HG03378 (cell line): ENCODE measurements around the gene TBC1D22A.
"Not testable (repeated sequence)": the region's sequence is repeated elsewhere in the genome, so short reads cannot be mapped to it uniquely, and the experiment has no call there.

Source experiments
- ATAC-seq: cut with Tn5 transposase; IDR thresholded peaks from one replicate; pipeline ENCODE4 v1.9.1; 2021; ENCODE audit warnings: mild to moderate bottlenecking, moderate library complexity; ENCODE audit not compliant: unreplicated experiment

Gene TBC1D22A

DNA sequence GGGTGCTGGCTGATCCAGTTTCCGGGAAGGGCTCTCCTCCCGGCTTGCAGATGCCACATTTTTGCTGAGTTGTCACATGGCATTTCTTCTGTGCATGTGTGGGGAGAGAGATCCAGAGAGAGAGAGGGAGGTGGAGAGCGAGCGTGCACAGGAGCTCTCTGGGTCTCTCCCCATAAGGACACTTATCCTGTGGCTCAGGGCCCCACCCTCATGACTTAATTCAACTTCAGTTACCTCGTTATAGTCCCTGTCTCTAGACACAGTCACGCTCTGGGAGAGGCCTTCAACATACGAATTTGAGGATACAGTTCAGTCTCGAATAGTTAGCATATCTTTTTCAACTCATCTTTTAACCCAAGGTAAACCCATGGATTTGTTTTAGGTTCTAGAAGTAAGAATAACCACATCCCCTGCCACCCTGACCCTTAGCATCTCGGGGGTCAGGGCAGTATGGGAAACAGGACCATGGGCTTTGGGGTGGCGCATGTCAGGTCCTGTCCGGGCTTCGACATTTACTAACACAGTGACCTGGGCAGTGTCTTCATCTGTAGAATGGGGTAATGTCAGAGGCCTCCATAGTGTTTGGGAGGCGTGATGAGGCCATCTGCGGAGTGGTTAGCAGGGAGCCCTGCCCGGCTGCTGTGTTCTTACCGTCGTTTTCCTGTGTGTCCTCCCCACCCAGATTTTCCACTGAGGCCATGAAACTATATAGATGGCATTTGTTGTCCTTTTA is 46.9 kb downstream of the TBC1D22A start:
- no peak for ATAC-seq

DNA sequence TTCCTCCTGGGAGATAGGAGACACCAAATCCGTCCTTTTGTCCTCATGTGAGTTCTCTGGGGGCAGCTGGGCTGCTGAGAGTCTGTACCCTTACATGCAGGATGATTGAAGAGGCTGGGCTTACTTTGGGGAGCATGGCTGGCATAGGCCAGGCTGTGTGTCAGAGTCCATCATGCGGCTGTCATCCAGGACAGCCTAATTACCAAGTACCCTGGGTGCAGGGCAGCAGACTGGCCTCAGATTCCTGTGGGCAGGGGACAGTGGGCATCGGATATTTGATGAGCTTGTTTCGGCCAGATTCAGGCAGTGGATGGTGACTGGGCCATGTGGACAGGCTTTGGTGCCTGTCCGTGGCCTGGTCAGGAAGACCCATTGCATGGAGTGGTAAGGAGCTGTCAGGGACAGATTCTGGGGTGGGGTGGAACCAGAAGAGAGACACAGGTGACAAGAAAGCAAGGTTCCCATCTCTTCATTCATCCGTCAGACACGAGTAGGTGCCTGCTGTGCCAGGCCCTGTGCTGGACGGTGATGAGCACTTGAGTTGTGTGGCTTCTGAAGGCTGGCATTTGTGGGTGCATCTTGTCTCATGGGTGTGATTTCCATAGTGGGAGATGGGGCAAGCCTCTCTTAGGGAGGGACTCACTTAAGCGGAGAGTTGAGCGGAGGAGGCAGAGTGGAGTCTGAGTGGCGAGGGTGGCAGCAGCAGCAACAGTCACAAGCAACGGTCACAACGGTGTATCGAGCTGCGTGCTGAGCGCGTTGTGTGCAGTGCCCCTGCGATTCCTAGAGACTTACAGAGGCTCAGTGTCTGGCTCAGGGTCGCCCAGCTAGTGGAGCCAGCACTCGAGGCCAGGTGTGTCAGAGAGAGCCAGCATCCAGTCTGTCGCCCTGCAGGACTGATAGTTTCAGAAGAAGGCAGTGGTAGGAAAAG is 48.7 kb downstream of the TBC1D22A start:
- ATAC-seq = no peak

DNA sequence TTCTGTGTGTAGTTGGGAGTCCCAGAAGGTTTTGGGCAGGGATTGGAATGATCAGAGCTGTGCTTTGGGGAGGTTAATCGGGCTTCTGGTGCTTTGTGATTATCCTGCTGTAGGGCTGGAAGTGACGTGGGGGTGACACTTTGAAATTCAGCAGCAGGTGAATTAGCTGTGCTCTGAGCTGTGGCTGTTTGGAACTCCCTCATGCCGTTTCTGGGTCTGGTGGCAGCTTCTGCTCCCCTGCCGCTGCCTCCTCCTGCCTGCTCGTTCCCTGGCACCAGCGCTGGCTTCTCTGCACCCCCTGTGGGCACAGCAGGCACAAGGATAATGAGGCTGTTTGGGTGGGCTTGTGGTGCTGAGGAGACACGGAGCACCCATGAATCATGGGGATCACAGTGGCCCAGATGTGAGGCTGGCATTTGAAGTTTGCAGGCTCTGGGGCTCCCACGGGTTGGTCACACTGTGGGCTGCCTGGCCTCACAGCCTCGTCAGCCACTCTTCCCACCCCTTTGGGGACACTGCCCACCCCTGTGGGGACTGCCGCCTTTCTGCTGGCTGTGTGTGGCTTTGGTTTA is 49.7 kb downstream of the TBC1D22A start:
- ATAC-seq = no peak

DNA sequence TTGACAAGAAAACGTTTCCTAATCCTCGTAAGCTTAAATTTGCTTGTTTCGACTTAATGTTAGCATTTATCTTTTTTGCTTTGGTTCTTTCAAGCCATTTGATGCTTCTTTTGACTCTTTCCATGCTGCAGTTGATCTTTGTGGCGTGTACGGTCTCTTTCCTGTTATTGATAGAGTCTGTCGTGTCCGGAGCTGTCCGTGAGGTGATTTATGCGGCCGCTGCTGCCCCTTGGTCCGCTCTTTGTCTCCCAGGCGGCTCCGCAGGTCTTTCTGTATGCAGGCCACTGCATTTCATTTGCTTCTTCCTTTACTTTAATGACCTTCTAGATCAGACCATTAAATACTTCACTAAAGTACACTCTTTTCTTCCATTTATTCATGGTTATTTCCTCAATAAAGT is 50.3 kb downstream of the TBC1D22A start:
- no peak for ATAC-seq

DNA sequence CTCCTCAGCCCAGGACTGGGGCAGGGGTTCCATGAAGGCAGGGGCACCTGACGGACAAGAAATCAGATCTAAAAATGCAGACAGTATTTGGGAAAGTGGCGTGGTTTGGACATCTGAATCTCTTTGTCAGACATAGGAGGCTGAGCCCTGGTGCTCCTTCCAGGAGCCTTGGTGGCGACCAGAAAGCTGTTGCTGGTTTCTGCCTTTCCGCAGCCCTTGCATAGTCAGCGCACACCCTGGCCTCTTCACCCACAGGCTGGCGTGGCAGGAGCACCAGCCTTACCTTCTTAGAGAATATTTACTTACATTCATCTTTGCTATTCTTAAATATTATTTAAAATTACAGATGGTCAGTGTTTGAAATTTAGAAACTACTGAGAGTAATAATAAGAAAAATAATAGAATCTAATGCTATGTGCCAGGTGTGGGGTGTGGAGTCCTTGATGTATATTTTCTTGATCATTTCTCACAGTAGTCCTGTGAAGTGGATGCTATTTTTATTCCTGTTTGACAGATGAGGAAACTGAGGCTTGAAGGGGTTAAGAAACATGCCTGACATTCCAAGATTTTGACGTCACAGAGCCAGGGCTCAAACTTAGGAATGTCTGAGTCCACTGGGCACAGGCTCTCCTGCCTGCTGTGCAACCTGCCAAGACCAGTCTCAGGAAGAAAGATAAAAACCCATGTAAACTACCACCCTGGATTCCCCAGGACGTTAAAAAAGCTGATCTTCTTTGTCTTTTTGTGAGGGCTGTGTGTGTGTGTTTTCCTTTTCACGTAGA is 51.6 kb downstream of the TBC1D22A start:
- ATAC-seq = no peak

DNA sequence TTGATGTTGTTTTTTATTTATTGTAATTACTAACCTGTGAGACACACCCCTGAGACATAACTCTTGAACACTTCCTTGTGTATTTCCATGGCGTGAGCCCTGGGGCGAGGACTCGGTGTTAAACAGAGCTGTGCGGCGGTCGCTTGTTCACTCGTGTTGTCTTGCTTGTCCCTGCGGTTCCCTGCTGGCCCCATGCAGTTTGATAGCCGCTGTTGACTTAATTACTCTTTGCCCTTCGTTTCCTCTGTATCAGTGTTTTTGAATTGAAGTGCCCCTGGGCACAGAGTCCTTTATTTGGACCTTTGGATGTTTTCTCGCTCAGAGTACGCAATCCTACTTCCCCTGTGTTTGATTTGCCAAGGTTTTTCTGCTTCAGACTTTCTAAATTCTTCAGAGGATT is 52.7 kb downstream of the TBC1D22A start:
- ATAC-seq = no peak

DNA sequence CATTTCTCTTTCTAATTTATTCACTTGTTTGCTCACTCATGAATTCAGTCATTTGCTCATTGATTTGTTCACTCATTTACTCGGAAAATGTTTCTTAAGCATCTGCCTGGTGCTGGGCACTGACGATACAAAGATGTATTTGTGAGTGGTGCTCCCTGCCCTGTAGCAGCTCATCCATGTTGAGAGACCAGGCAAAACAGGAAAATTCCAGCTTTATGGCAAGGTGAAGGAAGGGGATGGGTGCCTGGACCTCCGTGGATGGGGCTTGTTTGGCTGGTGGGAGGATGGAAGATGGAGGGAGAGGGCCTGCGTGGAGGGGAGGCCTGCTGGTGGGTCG is 53.1 kb downstream of the TBC1D22A start:
- ATAC-seq = no peak

DNA sequence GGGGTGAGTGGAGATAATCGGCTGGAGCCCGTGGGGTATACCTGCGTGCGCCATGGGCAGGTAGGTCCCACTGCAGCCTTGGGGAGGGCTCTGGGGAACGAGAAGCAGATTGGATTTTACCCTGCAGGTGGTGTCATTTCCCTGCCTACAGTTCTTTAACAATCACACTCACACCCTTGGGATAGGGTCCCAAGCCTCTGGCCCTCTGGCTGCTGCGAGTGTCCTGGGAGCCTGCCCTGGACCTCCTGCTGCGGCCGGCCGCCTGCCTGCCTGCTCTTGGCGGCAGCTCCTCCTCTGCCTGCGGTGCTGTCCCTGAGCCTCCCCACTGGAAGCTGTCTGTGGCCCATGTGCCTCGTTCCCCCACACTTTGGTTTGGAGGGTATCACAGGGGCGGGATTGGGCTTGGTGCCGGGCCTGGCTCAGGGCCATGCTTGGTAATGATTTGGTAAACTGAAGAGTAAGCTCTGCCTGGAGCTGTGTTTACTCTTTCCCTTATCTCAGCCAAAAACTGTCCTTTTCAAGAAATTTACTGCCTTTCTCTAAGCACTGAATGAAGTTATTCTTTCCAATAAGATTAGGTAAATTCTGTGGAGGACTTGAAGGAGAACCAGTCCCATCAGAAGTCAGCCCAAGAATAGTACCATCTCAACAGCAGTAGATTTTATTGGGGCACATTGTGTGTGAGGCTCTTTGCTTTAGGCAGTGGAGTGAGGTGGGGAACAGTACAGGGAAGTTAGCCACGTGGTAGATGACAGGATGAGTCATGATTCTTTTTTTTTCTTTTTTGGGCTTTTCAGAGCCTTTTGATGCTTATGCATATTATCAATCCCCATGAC is 53.7 kb downstream of the TBC1D22A start:
- ATAC-seq = no peak

DNA sequence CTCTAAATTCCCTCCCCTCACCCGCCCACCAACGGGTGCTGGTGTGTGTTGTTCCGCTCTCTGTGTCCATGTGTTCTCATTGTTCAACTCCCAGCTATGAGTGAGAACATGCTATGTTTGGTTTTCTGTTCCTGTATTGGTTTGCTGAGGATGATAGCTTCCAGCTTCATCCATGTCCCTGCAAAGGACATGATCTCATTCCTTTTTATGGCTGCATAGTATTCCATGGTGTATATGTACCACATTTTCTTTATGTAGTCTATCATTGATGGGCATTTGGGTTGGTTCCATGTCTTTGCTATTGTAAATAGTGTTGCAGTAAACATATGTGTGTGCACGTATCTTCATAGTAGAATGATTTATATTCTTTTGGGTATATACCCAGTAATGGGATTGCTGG is 54.9 kb downstream of the TBC1D22A start:
- ATAC-seq = not testable (repeated sequence)

DNA sequence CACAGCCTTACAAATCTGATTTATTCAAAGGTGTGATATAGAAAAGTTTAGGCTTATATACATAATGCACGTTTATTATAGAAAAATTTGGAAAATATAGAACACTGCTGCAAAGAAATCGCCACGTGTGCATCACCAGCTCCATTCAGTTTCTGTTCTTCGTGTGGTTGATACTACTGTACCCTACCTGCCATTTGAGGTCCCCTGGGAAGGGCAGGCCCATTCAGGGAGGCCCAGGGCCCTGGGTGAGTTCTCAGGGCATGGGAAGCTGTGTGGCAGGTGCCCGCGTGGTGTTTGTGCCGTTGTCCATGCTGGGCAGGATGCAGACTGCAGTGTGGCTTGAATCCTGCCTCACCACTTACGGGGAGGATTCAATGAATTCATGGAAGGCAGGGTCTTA is 60.8 kb downstream of the TBC1D22A start:
- no peak for ATAC-seq

DNA sequence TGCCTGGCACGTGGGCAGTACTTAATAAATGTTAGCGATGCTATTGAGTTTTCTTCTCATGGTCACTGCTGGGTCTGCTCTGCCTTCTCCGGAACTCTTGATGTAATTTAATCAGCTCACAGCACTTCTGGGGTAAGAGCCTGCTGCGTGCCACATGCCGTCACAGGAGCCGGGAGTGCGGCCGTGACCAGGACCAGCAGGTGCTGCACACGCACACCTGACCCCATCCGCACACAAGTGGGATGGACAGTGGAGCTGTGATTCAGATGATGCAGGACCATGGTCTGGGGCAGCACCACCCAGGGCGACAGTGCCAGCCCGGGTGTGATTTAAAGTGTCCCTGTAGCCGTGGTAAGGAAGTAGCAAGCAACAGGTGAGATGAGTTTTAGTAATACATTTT is 61.2 kb downstream of the TBC1D22A start:
- ATAC-seq = no peak

DNA sequence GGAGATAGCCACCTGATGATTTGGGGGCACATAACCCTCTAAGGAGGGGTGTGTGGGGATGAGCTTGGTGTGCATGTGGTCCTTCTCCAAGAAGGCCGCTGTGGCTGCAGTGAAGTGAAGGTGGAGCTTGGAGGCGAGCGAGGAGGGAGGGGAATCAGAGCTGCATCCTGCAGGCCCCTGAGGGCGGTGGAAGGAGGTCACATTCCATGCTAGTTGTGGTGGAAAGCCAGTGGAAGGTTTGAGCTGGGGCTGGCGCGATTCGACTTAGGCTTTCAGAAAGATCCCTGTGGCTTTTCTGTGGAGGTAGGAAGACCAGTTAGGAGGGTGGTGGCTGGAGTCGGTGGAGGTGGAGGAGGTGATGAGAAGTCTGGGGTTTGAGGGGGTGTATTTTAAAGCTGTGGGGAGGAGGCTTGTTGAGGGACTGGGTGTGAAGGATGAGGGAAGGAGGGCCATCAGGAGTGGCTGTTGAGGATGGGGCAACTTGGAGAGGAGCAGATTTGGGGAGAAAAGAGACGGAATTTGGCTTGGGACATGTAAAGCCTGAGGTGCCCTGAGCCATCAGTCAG is 62.0 kb downstream of the TBC1D22A start:
- no peak for ATAC-seq

DNA sequence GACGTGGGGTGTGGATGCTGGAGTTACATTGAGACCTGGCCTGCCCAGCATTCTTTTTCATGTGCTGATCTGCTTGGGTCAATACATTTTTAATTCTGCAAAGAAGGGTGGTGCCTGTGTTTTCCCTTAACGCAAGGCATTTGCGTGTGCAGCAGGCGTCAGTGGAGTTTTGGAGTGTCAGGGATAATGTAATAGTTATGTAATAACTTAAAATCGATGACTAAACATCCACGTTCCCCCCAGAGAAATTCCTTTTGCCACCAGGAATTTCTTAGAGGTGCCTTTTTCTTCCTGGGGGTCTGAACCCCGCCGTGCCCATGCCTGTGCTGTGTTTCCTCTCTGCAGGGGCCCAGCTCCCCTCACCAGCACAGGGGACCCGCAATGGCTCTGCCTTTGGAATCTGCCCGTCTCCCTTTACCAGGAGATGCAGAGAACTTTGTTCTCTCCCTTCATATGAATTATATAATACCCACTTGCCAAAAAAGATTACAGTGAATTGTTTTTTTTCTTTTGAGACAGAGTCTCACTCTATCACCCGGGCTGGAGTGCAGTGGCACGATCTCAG is 62.6 kb downstream of the TBC1D22A start:
- no peak for ATAC-seq

DNA sequence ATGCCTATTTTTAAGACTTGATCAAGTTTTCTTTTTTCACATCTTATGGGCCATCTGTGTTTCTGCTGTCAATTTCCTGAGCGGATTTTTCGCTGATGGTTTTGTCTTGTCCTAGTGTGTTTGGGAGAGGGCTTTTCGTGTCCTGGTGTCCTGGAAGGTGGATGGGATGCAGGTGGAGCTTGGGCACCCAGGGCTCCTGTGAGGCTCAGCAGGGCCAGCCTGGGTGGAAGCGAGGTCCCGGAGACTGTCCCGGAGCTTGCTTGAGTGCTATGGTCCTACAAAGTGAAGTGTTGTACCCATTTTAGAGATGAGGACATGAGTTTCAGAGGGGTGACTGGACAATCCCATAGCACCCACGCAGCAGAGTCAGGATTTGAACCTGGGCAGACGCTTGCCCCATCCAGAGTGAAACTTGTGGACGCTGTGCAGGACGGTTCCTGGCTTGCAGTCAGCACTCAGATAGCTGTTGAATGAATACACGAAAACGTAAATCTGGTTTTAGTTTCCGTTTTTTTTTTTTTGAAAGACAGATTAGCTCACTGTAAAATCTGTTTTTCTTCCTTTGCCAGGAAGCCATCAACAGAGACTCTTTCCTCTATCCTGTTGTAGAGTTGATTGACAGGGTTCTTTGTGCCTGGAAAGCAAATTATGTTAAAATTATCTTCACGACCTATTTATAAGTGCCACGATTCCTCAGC is 64.1 kb downstream of the TBC1D22A start:
- ATAC-seq = no peak

DNA sequence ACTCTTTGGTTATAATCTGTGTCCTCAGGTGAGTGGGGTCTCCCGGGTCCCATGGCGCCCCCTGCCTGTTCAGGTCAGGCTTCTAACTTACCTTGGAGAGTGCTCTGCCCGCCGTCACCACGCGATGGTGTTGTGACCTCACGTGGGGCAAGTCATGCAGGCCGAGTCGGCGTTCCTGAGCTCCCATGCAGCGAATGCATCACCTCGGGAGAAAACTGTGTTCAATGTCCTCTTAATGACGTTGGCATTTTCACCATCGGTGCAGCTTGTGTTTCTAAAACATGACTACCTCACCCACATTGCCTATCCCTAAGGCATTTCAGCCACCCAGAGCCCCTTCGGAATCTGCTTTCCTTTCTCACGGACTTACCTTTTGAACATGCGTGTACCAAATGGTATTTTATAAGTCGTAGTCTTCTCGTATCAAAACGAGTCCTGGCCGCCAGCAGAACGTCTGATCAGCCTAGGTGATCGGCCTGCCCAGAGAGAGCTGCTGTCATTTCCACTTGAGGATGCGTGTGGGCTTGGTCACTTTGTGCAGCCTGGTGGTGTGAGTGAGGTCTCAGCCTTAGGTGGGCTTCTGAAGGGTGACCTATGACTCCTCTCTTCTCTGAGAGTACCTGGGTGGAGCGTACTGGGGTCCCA is 64.8 kb downstream of the TBC1D22A start:
- no peak for ATAC-seq

DNA sequence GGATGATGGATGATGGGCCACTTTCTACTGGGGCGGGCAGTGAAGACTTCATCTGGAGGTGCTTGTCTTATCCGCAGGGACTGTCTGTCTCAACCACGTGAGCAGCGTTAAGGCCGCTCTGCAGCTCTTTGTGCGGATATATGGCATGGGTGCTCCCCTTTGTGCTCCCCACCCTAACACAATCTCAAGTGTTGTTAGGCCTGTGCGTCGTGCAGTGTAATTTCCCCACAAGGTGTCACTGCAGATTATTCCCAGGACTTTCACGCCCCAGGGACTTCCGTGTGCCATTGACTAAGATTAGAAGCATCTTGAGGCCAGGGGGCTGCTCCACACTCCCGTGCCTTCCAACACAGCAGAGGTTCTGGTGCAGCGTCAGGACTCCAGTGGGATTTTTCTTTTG is 65.3 kb downstream of the TBC1D22A start:
- no peak for ATAC-seq

DNA sequence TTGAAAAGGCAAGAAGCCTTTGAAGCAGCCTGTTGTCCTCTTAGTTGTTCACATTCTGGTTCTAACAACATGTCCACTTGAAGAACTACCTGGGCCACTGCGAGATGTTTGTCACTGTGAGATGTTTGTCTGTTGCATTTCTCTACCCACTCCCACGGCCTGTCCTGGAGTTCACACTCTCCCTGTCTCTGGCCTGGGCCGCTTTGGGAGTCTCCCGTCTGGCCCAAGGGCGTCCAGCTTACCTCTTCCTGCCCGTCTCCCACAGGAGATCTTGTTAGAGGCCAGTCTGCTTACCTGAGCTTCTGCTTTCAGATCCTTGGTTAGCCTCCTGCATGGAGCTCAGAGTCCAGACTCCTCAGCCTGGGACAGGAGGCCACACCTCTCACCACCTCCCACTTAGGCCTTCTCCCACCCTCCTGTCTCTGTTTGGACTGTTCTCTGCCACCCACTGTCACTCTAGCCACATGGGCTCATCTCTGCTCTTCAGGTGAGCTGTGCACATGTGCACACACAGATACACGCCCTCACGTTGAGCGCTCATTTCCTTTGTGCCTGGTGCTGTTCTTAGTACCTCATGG is 66.0 kb downstream of the TBC1D22A start:
- no peak for ATAC-seq
